PC-9 (cell line): ENCODE results near the gene AUTS2.

Source experiments
- CTCF ChIP-seq: fragments of 200-600 bp; sonication (generic); conservative IDR thresholded peaks from 2 replicates; pipeline ENCODE4 v1.6.1; 2017; ENCODE audit warnings: mixed run types, antibody characterized with exemption, mild to moderate bottlenecking, moderate library complexity
- EZH2 ChIP-seq: fragments of 200-600 bp; sonication (generic); IDR thresholded peaks from 2 replicates; pipeline ENCODE4 v1.8.0; 2017; ENCODE audit warnings: antibody characterized with exemption, low read depth

- TF ChIP-seq EZH2 (no peak), CTCF (no peak)
Measured at GRCh38 chr7:70663680-70664079, 1065.4 kb downstream of the AUTS2 start.
